Endothelial cell (in vitro differentiated cells): Measurements from ENCODE around the gene OOSP2. TPM values are rescaled to one million over a fixed set of nuclear protein-coding genes. Genes with fewer than 3 reads are reported as not detected.

Experiments
- DNase-seq: peaks from one replicate; pipeline ENCODE4 v3.0.0; 2021; ENCODE audit warnings: low spot score
- H3K27ac Mint-ChIP-seq: one replicate; pipeline ENCODE4 v1.8.0; 2021; ENCODE audit warnings: mixed read lengths, inconsistent platforms; ENCODE audit not compliant: unreplicated experiment
- H3K27me3 Mint-ChIP-seq: one replicate; pipeline ENCODE4 v1.8.0; 2021; ENCODE audit warnings: mild to moderate bottlenecking, moderate library complexity, mixed read lengths, inconsistent platforms; ENCODE audit not compliant: unreplicated experiment
- H3K36me3 Mint-ChIP-seq: one replicate; pipeline ENCODE4 v1.8.0; 2021; ENCODE audit warnings: mild to moderate bottlenecking, low read depth, mixed read lengths, inconsistent platforms; ENCODE audit not compliant: unreplicated experiment
- H3K4me1 Mint-ChIP-seq: one replicate; pipeline ENCODE4 v1.8.0; 2021; ENCODE audit warnings: mild to moderate bottlenecking, mixed read lengths, inconsistent platforms; ENCODE audit not compliant: unreplicated experiment
- H3K4me3 Mint-ChIP-seq: one replicate; pipeline ENCODE4 v1.8.0; 2021; ENCODE audit warnings: mild to moderate bottlenecking, mixed read lengths, inconsistent platforms; ENCODE audit not compliant: unreplicated experiment
- H3K9me3 Mint-ChIP-seq: one replicate; pipeline ENCODE4 v1.8.0; 2021; ENCODE audit warnings: mixed read lengths, inconsistent platforms; ENCODE audit not compliant: unreplicated experiment
- CTCF ChIP-seq: fragments of 200-600 bp; sonication (generic); IDR thresholded peaks from one replicate; pipeline ENCODE4 v1.5.0; 2021; ENCODE audit warnings: antibody characterized with exemption; ENCODE audit not compliant: unreplicated experiment
- total RNA-seq: library from RNA; stranded (reverse); fragmentation: NEBNext Ultra II Directional; extraction: Animal tissue kit (Norgen Biotek cat#: 25700); gene quantifications from one replicate; pipeline ENCODE4 v1.2.1, GENCODE V29; 2021; ENCODE audit not compliant: unreplicated experiment

OOSP2 gene
- total RNA-seq, 1 donor from 2014 or later = not detected

GRCh38 chr11:60077981-60078380, 37.8 kb downstream of the OOSP2 start:
- no peaks in the 10 kb centered on the region for H3K36me3 Mint-ChIP-seq
- TF ChIP-seq CTCF = no peak
- H3K9me3 Mint-ChIP-seq = no peaks in the 10 kb centered on the region
- H3K4me3 Mint-ChIP-seq = no peak overlapping the region
- H3K4me1 Mint-ChIP-seq = peaks cover 6% of the 10 kb centered on the region
- no peak overlapping the region for H3K27ac Mint-ChIP-seq
- peaks cover 3% of the 10 kb centered on the region for H3K27me3 Mint-ChIP-seq
- no peak for DNase-seq

- Mint-ChIP-seq H3K27ac (no peak overlapping the region), H3K9me3 (no peaks in the 10 kb centered on the region), H3K4me1 (peaks cover 6% of the 10 kb centered on the region), H3K36me3 (no peaks in the 10 kb centered on the region), H3K4me3 (no peak overlapping the region), H3K27me3 (peaks cover 3% of the 10 kb centered on the region)
- no peak for DNase-seq
- TF ChIP-seq CTCF = no peak
Observed at GRCh38 chr11:60078745-60079144, 38.5 kb downstream of the OOSP2 start.

GRCh38 chr11:60080535-60080934, 40.3 kb downstream of the OOSP2 start:
- Mint-ChIP-seq H3K9me3 (no peaks in the 10 kb centered on the region), H3K4me1 (peaks cover 10% of the 10 kb centered on the region), H3K4me3 (no peak overlapping the region), H3K36me3 (no peaks in the 10 kb centered on the region), H3K27ac (no peak overlapping the region), H3K27me3 (peaks cover 3% of the 10 kb centered on the region)
- DNase-seq = no peak
- no peak for TF ChIP-seq CTCF

- H3K27me3 Mint-ChIP-seq = peaks cover 2% of the 10 kb centered on the region
- peaks cover 9% of the 10 kb centered on the region for H3K4me1 Mint-ChIP-seq
- DNase-seq = no peak
- no peak for TF ChIP-seq CTCF
- H3K9me3 Mint-ChIP-seq = no peaks in the 10 kb centered on the region
- no peak overlapping the region for H3K4me3 Mint-ChIP-seq
- H3K27ac Mint-ChIP-seq = no peak overlapping the region
- no peaks in the 10 kb centered on the region for H3K36me3 Mint-ChIP-seq
Observed at GRCh38 chr11:60084631-60085273, 44.5 kb downstream of the OOSP2 start.

- no peaks in the 10 kb centered on the region for H3K27me3 Mint-ChIP-seq
- no peak overlapping the region for H3K27ac Mint-ChIP-seq
- no peak for DNase-seq
- H3K4me3 Mint-ChIP-seq = no peak overlapping the region
- H3K36me3 Mint-ChIP-seq = no peaks in the 10 kb centered on the region
- H3K4me1 Mint-ChIP-seq = peaks cover 4% of the 10 kb centered on the region
- TF ChIP-seq CTCF = no peak
- no peaks in the 10 kb centered on the region for H3K9me3 Mint-ChIP-seq
Observed at GRCh38 chr11:60085909-60086308, 45.7 kb downstream of the OOSP2 start.
